HG03175 (cell line): ENCODE measurements around the gene PRRX1.

Experiments used
- ATAC-seq: cut with Tn5 transposase; IDR thresholded peaks from one replicate; pipeline ENCODE4 v1.9.1; 2021; ENCODE audit warnings: mild to moderate bottlenecking, moderate library complexity; ENCODE audit not compliant: unreplicated experiment

Gene PRRX1

GRCh38 chr1:170664093-170664827 is at the start of gene PRRX1:
Gene PRRX1 (plus strand): TSS chr1:170664131. CDS start chr1:170664219, 88 bp downstream.
- no peak for ATAC-seq

DNA sequence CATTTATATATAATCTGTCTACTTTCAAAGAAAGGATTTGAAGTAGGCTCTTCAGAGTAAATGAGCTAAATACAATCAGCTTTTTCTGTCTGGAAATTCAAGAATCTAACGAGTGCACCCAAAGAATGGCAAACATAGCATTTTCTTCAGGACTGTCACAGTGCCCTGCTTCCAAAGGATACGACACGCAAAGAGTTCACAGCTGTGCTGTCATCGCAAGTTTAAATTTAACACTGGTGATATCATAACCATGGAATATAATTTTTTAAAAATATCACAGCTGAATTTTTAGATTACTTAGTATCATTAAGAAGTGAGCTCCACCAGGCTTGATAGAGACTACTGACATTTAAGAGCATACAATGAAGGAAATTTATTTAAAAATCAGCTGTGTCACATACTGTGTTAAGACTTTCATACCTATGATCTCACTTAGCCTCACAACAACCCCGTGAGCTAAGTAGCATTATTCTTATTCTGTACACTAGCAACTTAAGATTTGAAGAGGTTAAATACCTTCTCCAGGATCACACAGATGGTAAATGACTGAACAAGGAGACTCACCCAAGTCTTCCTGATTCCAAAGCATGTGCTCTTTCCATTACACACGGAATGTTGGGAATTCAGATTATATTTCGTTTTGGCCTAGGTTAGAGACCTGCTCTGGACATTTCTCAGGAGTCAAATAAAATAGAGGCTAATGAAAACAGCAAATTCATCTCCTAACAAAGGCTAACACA is 46.2 kb upstream of the PRRX1 start:
- ATAC-seq: no peak

DNA sequence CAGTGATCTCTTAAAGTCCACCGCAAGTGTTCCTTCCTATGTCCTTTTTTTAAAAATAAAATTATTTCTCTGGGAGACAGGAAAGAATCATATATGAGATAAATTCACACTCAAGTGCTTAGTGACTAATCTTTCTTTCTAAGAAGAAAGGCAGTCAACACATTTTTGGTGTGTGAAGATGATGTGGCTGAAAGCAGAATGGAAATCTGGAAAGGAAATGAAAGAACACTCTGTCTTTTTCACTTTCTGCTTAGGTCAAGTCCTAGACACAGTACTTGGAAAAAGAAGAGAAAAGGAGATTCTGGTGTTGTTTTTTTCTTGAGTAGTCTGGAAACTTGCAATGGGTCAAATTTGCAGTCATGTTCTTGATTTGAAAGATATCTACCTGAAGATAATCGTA is 45.5 kb upstream of the PRRX1 start:
- no peak for ATAC-seq

DNA sequence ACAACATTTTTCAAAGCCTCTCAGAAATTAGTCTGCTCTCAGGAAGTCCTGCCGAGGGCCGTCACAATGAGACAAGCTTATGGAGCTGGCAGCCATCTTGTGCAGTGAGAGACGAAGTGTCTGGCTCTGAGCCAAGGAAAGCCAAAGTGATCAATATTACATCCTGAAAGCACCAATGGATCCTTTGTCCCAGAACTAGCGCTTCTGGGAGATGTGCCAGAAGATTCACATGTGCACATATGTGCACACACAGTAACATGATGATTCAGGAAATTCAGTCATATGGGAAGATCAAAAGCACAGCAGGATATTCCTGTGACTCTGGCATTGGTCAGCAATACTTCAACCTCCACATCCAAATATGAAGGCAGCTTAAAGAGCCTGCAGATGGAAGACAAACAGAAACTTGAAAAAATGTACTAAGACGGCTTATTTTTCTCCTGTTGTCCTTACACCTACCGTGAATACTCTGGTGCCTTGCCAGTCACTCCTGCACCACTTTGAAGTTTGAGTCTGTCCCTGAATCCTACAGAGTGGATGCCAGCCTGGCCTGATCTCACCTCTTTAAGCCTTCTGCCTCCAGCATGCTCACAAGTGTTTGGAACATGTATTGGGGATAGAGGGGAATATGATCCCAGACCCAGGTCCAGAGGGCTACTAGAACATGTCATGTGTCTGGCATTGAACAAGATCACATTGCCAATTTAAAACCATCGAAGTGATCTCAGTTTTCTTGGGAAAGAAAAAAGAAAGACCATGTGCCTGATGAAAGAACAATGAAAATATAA is 44.5 kb upstream of the PRRX1 start:
- ATAC-seq: no peak

DNA sequence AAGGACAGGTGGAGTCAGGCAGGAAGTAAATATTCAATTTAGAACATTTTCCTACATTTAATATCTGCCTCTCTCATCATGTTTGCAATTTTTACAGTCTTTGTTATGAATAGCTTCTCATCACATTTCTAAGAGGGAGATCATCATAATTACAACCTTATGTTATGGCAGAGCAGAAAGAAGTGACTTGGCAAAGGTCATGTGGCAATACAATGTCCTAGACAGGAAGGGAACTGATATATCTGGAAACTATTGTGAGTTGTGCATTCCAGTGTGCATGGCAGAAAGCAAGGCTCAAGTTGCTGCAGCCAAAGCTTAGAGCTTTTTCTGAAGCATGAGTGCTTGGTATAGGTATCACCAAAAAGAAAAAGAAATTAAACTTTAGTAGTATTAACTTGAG is 43.8 kb upstream of the PRRX1 start:
- no peak for ATAC-seq

- ATAC-seq: no peak
Observed at GRCh38 chr1:170623171-170623570, 40.8 kb upstream of the PRRX1 start.

GRCh38 chr1:170624146-170624545 is 39.8 kb upstream of the PRRX1 start:
- ATAC-seq: no peak

- no peak for ATAC-seq
Observed at GRCh38 chr1:170630977-170631376, 33.0 kb upstream of the PRRX1 start.

GRCh38 chr1:170634293-170634692 is 29.6 kb upstream of the PRRX1 start:
- ATAC-seq: no peak

DNA sequence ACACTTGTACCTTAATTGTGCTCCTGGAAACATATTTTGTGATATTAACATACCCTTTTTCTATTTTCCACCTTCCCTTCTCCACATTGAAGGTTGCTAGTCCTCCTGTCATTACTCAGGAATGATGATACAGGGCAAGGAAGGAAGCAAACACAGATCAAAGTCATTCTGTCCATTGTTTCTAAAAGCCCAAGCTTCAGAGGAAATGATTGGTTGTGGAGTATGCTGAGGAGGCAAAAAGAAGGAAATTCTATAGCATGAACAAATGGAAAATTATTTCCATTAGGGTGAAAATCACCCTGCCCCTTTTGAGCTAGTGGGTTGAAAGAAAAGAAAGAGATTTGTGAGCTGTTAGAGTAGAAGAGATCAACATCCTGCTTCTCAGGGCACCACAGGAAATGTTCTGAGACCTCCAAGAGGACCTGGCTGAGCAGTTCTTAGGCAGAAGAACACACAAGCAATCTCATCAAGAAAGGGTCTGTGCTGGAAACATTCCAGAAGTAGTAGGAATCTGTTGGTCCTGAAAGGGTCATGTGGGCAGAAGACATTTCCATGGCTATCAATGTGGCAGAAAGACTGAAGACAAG is 29.0 kb upstream of the PRRX1 start:
- ATAC-seq: no peak

DNA sequence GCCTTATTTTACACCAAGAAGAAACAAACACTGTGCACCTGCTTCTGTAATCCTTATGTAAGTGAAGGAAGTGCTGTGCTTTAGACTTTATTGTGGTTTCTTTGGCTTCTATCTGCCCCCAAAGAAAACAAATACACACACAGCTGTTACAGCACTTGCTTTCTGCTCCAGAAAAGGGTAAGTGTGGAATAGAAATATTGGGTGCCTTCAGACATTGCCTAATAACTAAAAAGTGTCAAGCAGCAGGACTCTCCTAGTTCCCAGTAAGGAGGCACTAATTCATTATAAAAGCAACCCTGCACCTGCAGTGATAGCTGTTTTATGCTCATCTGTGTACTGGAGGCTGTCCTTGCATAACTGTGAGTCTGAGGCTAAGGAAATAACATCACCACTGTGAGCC is 23.4 kb upstream of the PRRX1 start:
- no peak for ATAC-seq

GRCh38 chr1:170657275-170657853 is 6.6 kb upstream of the PRRX1 start:
- no peak for ATAC-seq

- ATAC-seq: no peak
Observed at GRCh38 chr1:170659399-170660035, 4.4 kb upstream of the PRRX1 start.

DNA sequence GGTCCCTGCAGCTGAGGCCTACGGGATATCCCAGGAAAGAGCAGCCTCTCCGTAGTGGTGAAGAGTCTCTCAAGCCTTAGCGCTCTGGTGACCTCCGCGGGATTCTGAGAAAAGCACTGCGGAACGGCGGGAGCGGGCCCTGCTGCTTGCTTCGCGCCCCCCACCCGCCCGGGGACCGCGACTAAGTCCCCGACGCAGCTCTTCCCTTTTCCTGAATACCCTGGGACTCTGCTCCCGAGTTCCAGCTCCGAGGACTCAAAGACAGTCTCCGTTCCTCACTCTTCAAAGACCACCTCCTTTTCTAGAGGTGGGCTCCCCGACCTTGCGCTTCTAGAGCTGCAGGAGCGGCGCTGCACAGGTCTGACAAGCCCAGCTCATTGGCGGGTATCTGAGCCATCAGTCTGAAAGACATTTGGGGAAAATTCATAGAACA is 3.6 kb upstream of the PRRX1 start:
- no peak for ATAC-seq

DNA sequence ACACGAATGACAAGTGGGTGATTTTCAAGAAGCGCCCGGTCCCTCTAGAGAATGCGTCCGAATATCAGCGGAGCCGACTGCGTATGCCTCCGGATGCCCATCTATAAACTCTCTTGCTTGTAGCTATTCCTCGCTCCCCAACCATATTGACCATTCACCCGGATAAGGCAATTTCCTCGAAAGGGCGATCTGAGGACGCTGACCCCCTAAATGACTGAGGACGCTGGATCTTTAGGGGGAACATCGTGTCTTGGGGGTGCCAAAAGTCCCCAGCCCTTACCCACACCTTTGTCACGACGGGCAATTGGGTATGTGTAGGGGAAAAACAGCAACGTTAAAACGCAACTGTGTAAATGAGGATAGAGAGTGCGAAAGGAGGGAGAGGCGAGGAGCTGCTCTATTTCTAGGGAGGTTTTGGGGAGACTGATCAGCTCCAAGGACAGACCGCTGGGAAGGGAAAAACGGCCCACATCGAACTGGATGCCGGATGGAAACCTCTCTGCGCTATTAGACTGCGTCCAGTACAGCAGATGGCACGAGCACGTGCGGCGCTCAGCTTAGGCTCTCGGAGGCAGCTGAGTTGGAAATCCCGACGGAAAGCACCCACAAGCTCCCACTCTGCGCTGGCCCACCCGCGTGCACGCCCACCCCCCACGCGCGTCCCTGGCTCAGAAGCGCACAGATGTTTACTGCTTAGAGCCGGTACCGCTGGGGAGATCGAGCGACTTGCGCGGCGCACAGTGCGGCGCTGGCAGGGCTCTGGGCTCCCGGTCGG is 2.9 kb upstream of the PRRX1 start:
- no peak for ATAC-seq

- ATAC-seq: no peak
Observed at GRCh38 chr1:170661646-170662411, 2.1 kb upstream of the PRRX1 start.

- ATAC-seq: no peak
Observed at GRCh38 chr1:170662561-170663403, 1.1 kb upstream of the PRRX1 start.
